HUDEP-2 (cell line): ENCODE results near the gene ART3.

Experiments
- DNase-seq, 76 experiments: peaks; one replicate each; lab custom pipeline; 2025; ENCODE audit not compliant: unreplicated experiment in 76 of 76; lab: John Stamatoyannopoulos, UW

The ART3 gene

GRCh38 chr4:76141241-76141640 lies 66.7 kb downstream of the ART3 start:
- DNase-seq, result peak in 2 of 76 experiments; percentile 1 to 12

GRCh38 chr4:76144546-76144945 lies 70.0 kb downstream of the ART3 start:
- no peak for DNase-seq

GRCh38 chr4:76147454-76148141 lies 73.1 kb downstream of the ART3 start:
- DNase-seq, result peak in 73 of 76 experiments; percentile 2 to 88 (median 59)

GRCh38 chr4:76148142-76148865 lies 73.8 kb downstream of the ART3 start, which contains the start of gene NUP54:
NUP54 (minus strand) TSS chr4:76148397; CDS start chr4:76148374, 23 bp downstream.
- peak; percentile 28 to 96 (median 92) for DNase-seq

GRCh38 chr4:76153356-76153755 lies 78.8 kb downstream of the ART3 start:
- DNase-seq, result no peak

GRCh38 chr4:76155979-76156378 lies 81.5 kb downstream of the ART3 start:
- no peak for DNase-seq

GRCh38 chr4:76156635-76157034 lies 82.1 kb downstream of the ART3 start:
- no peak for DNase-seq

- no peak for DNase-seq
These were observed 85.8 kb downstream of the ART3 start for GRCh38 chr4:76160355-76160754.
